Hepatic stellate cell (primary cell): ENCODE measurements around the gene NXPH3.

Experiments
- DNase-seq: peaks from one replicate; pipeline ENCODE4 v3.0.0; 2011; ENCODE audit warnings: low spot score

Gene NXPH3

DNA sequence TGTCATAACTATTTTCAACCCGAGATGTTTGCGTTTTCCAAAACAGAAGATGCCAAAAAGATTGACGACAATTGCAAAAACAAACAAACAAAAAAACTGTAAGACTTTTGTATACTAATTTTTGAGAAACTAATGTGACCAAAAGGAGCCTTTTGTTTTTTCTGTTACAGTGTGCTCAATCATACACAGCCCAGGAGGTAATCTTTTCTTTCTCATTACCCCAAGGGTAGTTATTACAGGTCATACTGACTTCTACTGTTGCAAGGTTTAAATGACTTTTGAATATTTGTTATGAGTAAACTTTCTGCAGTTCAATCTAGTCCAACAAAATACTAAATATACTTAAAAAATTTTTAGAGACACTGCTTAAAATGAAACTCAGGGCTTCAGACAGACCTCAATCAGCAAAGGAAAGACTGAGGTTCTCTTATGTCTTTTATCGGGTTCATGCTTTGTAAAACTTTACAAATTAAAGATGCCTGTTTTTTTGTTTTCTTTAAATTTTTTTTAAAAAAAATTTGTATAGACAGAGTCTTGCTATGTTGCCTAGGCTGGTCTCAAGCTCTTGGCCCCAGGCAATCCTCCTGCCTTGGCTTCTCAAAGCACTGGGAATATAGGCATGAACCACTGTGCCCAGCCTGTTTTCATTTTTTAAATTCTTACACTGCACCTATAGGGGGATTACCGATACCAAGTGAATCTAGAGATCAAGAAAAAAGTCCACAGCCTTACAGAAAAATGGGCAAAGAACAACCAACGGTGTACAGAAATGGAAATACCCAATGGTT lies 54.6 kb downstream of the NXPH3 start:
- DNase-seq = no peak

DNA sequence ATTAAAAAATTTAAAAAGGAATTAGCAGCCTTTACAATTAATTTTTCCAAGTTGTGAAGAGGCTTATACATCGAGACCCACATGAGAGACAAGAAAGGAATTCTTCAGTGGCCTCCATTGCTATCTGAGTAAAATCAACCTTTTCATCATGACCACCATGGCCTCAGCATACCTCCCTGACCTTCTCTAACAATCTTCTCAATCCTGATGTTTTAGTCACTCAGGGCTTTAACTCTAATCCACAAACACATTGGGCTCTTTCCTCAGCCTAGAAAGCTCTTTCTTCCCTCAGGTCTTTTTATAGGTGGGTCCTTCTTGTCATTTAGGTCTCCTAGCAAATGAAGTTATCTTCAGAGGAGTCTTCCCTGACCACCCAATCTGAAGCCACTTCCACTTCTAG lies 55.8 kb downstream of the NXPH3 start:
- DNase-seq = no peak
